ENCODE data around the gene MAN1B1. TPM values are rescaled to one million over a fixed set of nuclear protein-coding genes. Genes with fewer than 3 reads are reported as not detected.
A peak's percentile ranks its signal among the peaks of the same experiment; 100 is the strongest.

The MAN1B1 gene
- polyA plus RNA-seq, 3 donors, result 29.3 to 38.2 (median 33.3) TPM

- peaks cover 6 to 25% of the 10 kb centered on the region in 2 donors for H3K36me3 Mint-ChIP-seq
- H3K4me3 ChIP-seq (replicated peaks in 1 of 3; ENCODE audit: low read depth in 2 of 3, low read length in 3 of 3), result no peak overlapping the region
- H2AFZ ChIP-seq (ENCODE audit: insufficient read depth, low read depth, low read length, poor library complexity, severe bottlenecking), result no peak overlapping the region
- TF ChIP-seq CTCF (IDR thresholded peaks at IDR 0.05), result no peak
- H3K9me3 Mint-ChIP-seq, result peaks cover 0 to 5% (median 2%) of the 10 kb centered on the region in 7 donors
- peaks cover 14 to 28% of the 10 kb centered on the region in 2 donors for H3K27me3 ChIP-seq (ENCODE audit: control insufficient read depth in 2 of 2, insufficient read depth in 2 of 2, low read length in 2 of 2)
- 68% methylated on average over 5 of the region's 16 CpGs for WGBS (ENCODE audit: insufficient coverage)
- peaks cover 24 to 33% (median 30%) of the 10 kb centered on the region in 3 donors for H3K27me3 Mint-ChIP-seq (ENCODE audit: low read depth in 3 of 3)
- H3K27ac ChIP-seq (ENCODE audit: low read depth in 1 of 2, low read length in 2 of 2), result no peak overlapping the region
- peaks cover 2% of the 10 kb centered on the region for H3K79me2 ChIP-seq (ENCODE audit: insufficient read depth, low read length)
- peaks cover 8 to 15% of the 10 kb centered on the region in 2 donors for H3K36me3 ChIP-seq (replicated peaks in 1 of 2; ENCODE audit: control insufficient read depth in 1 of 2, insufficient read depth in 2 of 2, low read length in 2 of 2)
- H3K4me1 Mint-ChIP-seq, result peaks cover 9% of the 10 kb centered on the region
- no peak overlapping the region for H3K9ac ChIP-seq (ENCODE audit: insufficient read depth, low read length, poor library complexity, severe bottlenecking)
- peaks cover 42% of the 10 kb centered on the region for H4K20me1 ChIP-seq (ENCODE audit: insufficient read depth, low read length)
- H3K4me1 ChIP-seq (ENCODE audit: control insufficient read depth in 1 of 2, insufficient read depth in 2 of 2, low read length in 2 of 2), result peaks cover 14 to 25% of the 10 kb centered on the region in 2 donors
- DNase-seq, result no peak
- no peak overlapping the region for H3K4me3 Mint-ChIP-seq
- H3K27ac Mint-ChIP-seq, result no peak overlapping the region
- H3K4me2 ChIP-seq (replicated peaks; ENCODE audit: extremely low read depth, low read length, poor library complexity, severe bottlenecking), result no peak overlapping the region
- peaks cover 0 to 7% of the 10 kb centered on the region in 2 donors for H3K9me3 ChIP-seq (replicated peaks in 1 of 2; ENCODE audit: control insufficient read depth in 1 of 2, insufficient read depth in 1 of 2, low read length in 2 of 2)
- intact Hi-C loops (cut with micrococcal nuclease), result no loop called here
Observed at GRCh38 chr9:137041124-137041523, 45.7 kb upstream of the MAN1B1 start.

- Histone ChIP-seq H3K9me3 (replicated peaks in 1 of 2; ENCODE audit: control insufficient read depth in 1 of 2, insufficient read depth in 1 of 2, low read length in 2 of 2) (peaks cover 0 to 13% of the 10 kb centered on the region in 2 donors), H3K27ac (ENCODE audit: low read depth in 1 of 2, low read length in 2 of 2) (no peak overlapping the region), H3K9ac (ENCODE audit: insufficient read depth, low read length, poor library complexity, severe bottlenecking) (no peak overlapping the region), H3K4me2 (replicated peaks; ENCODE audit: extremely low read depth, low read length, poor library complexity, severe bottlenecking) (no peak overlapping the region), H2AFZ (ENCODE audit: insufficient read depth, low read depth, low read length, poor library complexity, severe bottlenecking) (no peak overlapping the region), H3K27me3 (ENCODE audit: control insufficient read depth in 2 of 2, insufficient read depth in 2 of 2, low read length in 2 of 2) (peaks cover 20 to 47% of the 10 kb centered on the region in 2 donors), H3K4me3 (replicated peaks in 1 of 3; ENCODE audit: low read depth in 2 of 3, low read length in 3 of 3) (no peak overlapping the region), H4K20me1 (ENCODE audit: insufficient read depth, low read length) (peaks cover 23% of the 10 kb centered on the region), H3K4me1 (ENCODE audit: control insufficient read depth in 1 of 2, insufficient read depth in 2 of 2, low read length in 2 of 2) (peaks cover 18 to 30% of the 10 kb centered on the region in 2 donors), H3K36me3 (replicated peaks in 1 of 2; ENCODE audit: control insufficient read depth in 1 of 2, insufficient read depth in 2 of 2, low read length in 2 of 2) (no peaks in the 10 kb centered on the region), H3K79me2 (ENCODE audit: insufficient read depth, low read length) (no peaks in the 10 kb centered on the region)
- H3K36me3 Mint-ChIP-seq, result peaks cover 3 to 13% of the 10 kb centered on the region in 2 donors
- peak overlapping the region in 1 of 2 donors; percentile 39 for H3K4me3 Mint-ChIP-seq
- H3K27ac Mint-ChIP-seq, result no peak overlapping the region
- no peak for DNase-seq
- H3K27me3 Mint-ChIP-seq (ENCODE audit: low read depth in 3 of 3), result peaks cover 40 to 52% (median 50%) of the 10 kb centered on the region in 3 donors
- intact Hi-C loops (cut with micrococcal nuclease), result loop anchor here in 1 of 2 donors (1.0 kb wide), 1 partner anchor 9 kb away; no protein-coding TSS in a partner anchor
- no peak for TF ChIP-seq CTCF (IDR thresholded peaks at IDR 0.05)
- H3K9me3 Mint-ChIP-seq, result peaks cover 0 to 7% (median 2%) of the 10 kb centered on the region in 7 donors
- whole genome bisulfite sequencing (ENCODE audit: insufficient coverage), result 83% methylated on average over 34 of the region's 36 CpGs
- H3K4me1 Mint-ChIP-seq, result peaks cover 13% of the 10 kb centered on the region
Observed at GRCh38 chr9:137042751-137043727, 43.7 kb upstream of the MAN1B1 start.
